Fibroblast of lung (primary cell): ENCODE data around the gene PPP6R3.

Experiments used
- EZH2 ChIP-seq: IDR thresholded peaks from 2 replicates; pipeline ENCODE4 v1.5.1; 2012; ENCODE audit warnings: low read length, control low read depth, mild to moderate bottlenecking; ENCODE audit errors: missing control alignments
- TF ChIP-seq, protein P1 (sequence below), 2 donors: IDR thresholded peaks in 1 of 2; conservative IDR thresholded peaks in 1 of 2; 1 replicate in 1 of 2; 2 replicates in 1 of 2; pipeline ENCODE4 v1.5.1; 2011 to 2012; ENCODE audit warnings: low read length in 2 of 2, control low read depth in 1 of 2, inconsistent platforms in 1 of 2, low read depth in 1 of 2, mild to moderate bottlenecking in 1 of 2

GRCh38 chr11:68518191-68518590 is 57.6 kb downstream of the PPP6R3 start:
- TF ChIP-seq, protein P1, sequence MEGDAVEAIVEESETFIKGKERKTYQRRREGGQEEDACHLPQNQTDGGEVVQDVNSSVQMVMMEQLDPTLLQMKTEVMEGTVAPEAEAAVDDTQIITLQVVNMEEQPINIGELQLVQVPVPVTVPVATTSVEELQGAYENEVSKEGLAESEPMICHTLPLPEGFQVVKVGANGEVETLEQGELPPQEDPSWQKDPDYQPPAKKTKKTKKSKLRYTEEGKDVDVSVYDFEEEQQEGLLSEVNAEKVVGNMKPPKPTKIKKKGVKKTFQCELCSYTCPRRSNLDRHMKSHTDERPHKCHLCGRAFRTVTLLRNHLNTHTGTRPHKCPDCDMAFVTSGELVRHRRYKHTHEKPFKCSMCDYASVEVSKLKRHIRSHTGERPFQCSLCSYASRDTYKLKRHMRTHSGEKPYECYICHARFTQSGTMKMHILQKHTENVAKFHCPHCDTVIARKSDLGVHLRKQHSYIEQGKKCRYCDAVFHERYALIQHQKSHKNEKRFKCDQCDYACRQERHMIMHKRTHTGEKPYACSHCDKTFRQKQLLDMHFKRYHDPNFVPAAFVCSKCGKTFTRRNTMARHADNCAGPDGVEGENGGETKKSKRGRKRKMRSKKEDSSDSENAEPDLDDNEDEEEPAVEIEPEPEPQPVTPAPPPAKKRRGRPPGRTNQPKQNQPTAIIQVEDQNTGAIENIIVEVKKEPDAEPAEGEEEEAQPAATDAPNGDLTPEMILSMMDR (conservative IDR thresholded peaks at IDR 0.05 in 1 of 2, IDR thresholded peaks at IDR 0.05 in 1 of 2; ENCODE audit: low read depth in 1 of 2, low read length in 2 of 2) = no peak
- no peak for TF ChIP-seq EZH2
